Endodermal cell (in vitro differentiated cells): ENCODE data around the gene GAREM1. TPM values are rescaled to one million over a fixed set of nuclear protein-coding genes. Genes with fewer than 3 reads are reported as not detected.

Experiments
- DNase-seq: peaks from one replicate; pipeline ENCODE4 v3.0.0-alpha.2; 2017
- H3K27ac ChIP-seq: 2 replicates; pipeline ENCODE4 v1.5.1; 2013; ENCODE audit warnings: mild to moderate bottlenecking, low read depth, low read length, moderate library complexity
- H3K27me3 ChIP-seq: 2 replicates; pipeline ENCODE4 v1.6.1; 2013; ENCODE audit warnings: mild to moderate bottlenecking, low read length, moderate library complexity; ENCODE audit not compliant: insufficient read depth, control insufficient read depth, poor library complexity, severe bottlenecking
- H3K36me3 ChIP-seq: 2 replicates; pipeline ENCODE4 v1.7.0; 2013; ENCODE audit warnings: mild to moderate bottlenecking, low read length, moderate library complexity; ENCODE audit not compliant: control insufficient read depth, insufficient read depth
- H3K4me1 ChIP-seq: one replicate; pipeline ENCODE4 v1.7.0; 2013; ENCODE audit warnings: low read length; ENCODE audit not compliant: control insufficient read depth, insufficient read depth
- H3K4me3 ChIP-seq: 2 replicates; pipeline ENCODE4 v1.5.1; 2013; ENCODE audit warnings: mild to moderate bottlenecking, low read length, moderate library complexity
- H3K9ac ChIP-seq: 2 replicates; pipeline ENCODE4 v1.6.1; 2013; ENCODE audit warnings: mild to moderate bottlenecking, low read length, moderate library complexity; ENCODE audit not compliant: poor library complexity, severe bottlenecking; ENCODE audit errors: extremely low read depth
- H3K9me3 ChIP-seq: 2 replicates; pipeline ENCODE4 v1.6.1; 2013; ENCODE audit warnings: mild to moderate bottlenecking, low read length, moderate library complexity; ENCODE audit not compliant: control insufficient read depth
- H3K27ac Mint-ChIP-seq: 2 replicates; pipeline ENCODE4 v1.8.0; 2020; ENCODE audit warnings: mixed read lengths
- H3K27me3 Mint-ChIP-seq: 2 replicates; pipeline ENCODE4 v1.8.0; 2021; ENCODE audit warnings: mild to moderate bottlenecking, mixed read lengths; ENCODE audit not compliant: insufficient read depth
- H3K36me3 Mint-ChIP-seq: 2 replicates; pipeline ENCODE4 v1.8.0; 2020; ENCODE audit warnings: low read depth, mixed read lengths
- H3K4me1 Mint-ChIP-seq: 2 replicates; pipeline ENCODE4 v1.8.0; 2020; ENCODE audit warnings: mixed read lengths
- H3K4me3 Mint-ChIP-seq: 2 replicates; pipeline ENCODE4 v1.8.0; 2020; ENCODE audit warnings: mild to moderate bottlenecking, moderate library complexity, mixed read lengths
- H3K9me3 Mint-ChIP-seq: 2 replicates; pipeline ENCODE4 v1.8.0; 2020; ENCODE audit warnings: mild to moderate bottlenecking, mixed read lengths
- CTCF ChIP-seq: fragments of 200-600 bp; sonication (generic); conservative IDR thresholded peaks from 2 replicates; pipeline ENCODE4 v1.5.0; 2021; ENCODE audit warnings: antibody characterized with exemption, mild to moderate bottlenecking
- WGBS, 2 experiments: methylation state at CpG; one replicate each; pipeline versions ENCODE4 v1.1.5 to v1.1.7; 2013; ENCODE audit warnings: missing lambda C conversion rate in 2 of 2, mixed read lengths in 1 of 2; ENCODE audit not compliant: insufficient coverage in 1 of 2, insufficient read length in 1 of 2; 5-methylcytosine and 5-hydroxymethylcytosine counted together
- total RNA-seq, 2 donors: library from RNA; stranded (reverse); fragmentation: NEBNext Ultra II Directional in 1 of 2; extraction: Animal tissue kit (Norgen Biotek cat#: 25700) in 1 of 2; gene quantifications; 2 replicates in 1 of 2; 3 replicates in 1 of 2; pipeline ENCODE4 v1.2.1, GENCODE V29; 2021

Gene GAREM1
- total RNA-seq, 2 donors from 2014 or later, result 9.2 to 9.4 TPM

- Mint-ChIP-seq H3K4me1 (peaks cover 29% of the 10 kb centered on the region), H3K4me3 (no peak overlapping the region), H3K36me3 (no peaks in the 10 kb centered on the region), H3K27ac (no peak overlapping the region), H3K9me3 (no peaks in the 10 kb centered on the region), H3K27me3 (peaks cover 19% of the 10 kb centered on the region)
- no peaks in the 10 kb centered on the region for H3K4me1 ChIP-seq
- H3K27ac ChIP-seq, result no peak overlapping the region
- H3K9me3 ChIP-seq, result no peaks in the 10 kb centered on the region
- no peak for DNase-seq
- no peak overlapping the region for H3K9ac ChIP-seq
- no peak for TF ChIP-seq CTCF
- 91 to 100% methylated on average over 2 to 4 of the region's 4 CpGs for WGBS, 2 experiments
- H3K36me3 ChIP-seq, result no peaks in the 10 kb centered on the region
- no peaks in the 10 kb centered on the region for H3K27me3 ChIP-seq
- H3K4me3 ChIP-seq, result no peak overlapping the region
Observed at GRCh38 chr18:32440518-32440917, 30.2 kb downstream of the GAREM1 start.

GRCh38 chr18:32439802-32440201, 30.9 kb downstream of the GAREM1 start:
- no peak overlapping the region for H3K4me3 ChIP-seq
- H3K9ac ChIP-seq, result no peak overlapping the region
- 85% methylated on average over 1 of the region's 1 CpG; no CpG with 5 or more reads in 1 of the 2 experiments for WGBS, 2 experiments
- Mint-ChIP-seq H3K4me3 (no peak overlapping the region), H3K27ac (no peak overlapping the region), H3K9me3 (no peaks in the 10 kb centered on the region), H3K36me3 (no peaks in the 10 kb centered on the region), H3K27me3 (peaks cover 19% of the 10 kb centered on the region), H3K4me1 (peaks cover 34% of the 10 kb centered on the region)
- H3K27me3 ChIP-seq, result no peaks in the 10 kb centered on the region
- DNase-seq, result peak; percentile 68
- no peaks in the 10 kb centered on the region for H3K4me1 ChIP-seq
- H3K27ac ChIP-seq, result no peak overlapping the region
- H3K36me3 ChIP-seq, result no peaks in the 10 kb centered on the region
- TF ChIP-seq CTCF, result peak; percentile 75
- no peaks in the 10 kb centered on the region for H3K9me3 ChIP-seq

- H3K27ac ChIP-seq, result no peak overlapping the region
- 89 to 97% methylated on average over 1 to 2 of the region's 2 CpGs for WGBS, 2 experiments
- Mint-ChIP-seq H3K36me3 (no peaks in the 10 kb centered on the region), H3K4me3 (no peak overlapping the region), H3K4me1 (peaks cover 35% of the 10 kb centered on the region), H3K27ac (no peak overlapping the region), H3K27me3 (peaks cover 19% of the 10 kb centered on the region), H3K9me3 (no peaks in the 10 kb centered on the region)
- H3K4me3 ChIP-seq, result no peak overlapping the region
- H3K27me3 ChIP-seq, result no peaks in the 10 kb centered on the region
- H3K4me1 ChIP-seq, result no peaks in the 10 kb centered on the region
- no peaks in the 10 kb centered on the region for H3K9me3 ChIP-seq
- TF ChIP-seq CTCF, result no peak
- no peak overlapping the region for H3K9ac ChIP-seq
- H3K36me3 ChIP-seq, result no peaks in the 10 kb centered on the region
- DNase-seq, result no peak
Observed at GRCh38 chr18:32439241-32439640, 31.4 kb downstream of the GAREM1 start.
